C4-2B (cell line): Measurements from ENCODE around the gene SLC41A1.

Experiments used
- ZFX ChIP-seq: fragments of 450-650 bp; IDR thresholded peaks from 2 replicates; pipeline ENCODE4 v1.6.1; 2017
- TF ChIP-seq, protein P1 (sequence below): fragments of 450-650 bp; conservative IDR thresholded peaks from 2 replicates; pipeline ENCODE4 v1.5.1; 2017; ENCODE audit warnings: mild to moderate bottlenecking

DNA sequence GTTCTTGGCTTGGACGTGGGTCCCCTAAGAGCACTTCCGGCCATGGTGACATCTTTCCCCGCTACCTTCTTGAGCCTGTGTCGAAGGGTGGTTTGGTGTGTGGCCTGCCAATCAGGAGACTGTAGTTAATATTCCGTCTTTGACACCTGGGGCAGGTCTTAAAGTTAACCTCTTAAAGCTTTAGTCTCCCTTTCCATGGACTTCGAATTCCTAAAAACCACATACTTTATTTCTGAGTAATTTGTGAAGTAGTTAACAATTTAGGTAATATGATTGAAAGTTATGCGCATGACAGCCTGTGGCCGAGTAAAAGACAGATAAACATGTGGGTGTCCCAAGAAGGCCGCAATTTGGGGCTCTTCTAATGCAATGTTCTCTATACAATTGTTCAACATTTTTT is 27.6 kb downstream of the SLC41A1 start:
- TF ChIP-seq, protein P1, sequence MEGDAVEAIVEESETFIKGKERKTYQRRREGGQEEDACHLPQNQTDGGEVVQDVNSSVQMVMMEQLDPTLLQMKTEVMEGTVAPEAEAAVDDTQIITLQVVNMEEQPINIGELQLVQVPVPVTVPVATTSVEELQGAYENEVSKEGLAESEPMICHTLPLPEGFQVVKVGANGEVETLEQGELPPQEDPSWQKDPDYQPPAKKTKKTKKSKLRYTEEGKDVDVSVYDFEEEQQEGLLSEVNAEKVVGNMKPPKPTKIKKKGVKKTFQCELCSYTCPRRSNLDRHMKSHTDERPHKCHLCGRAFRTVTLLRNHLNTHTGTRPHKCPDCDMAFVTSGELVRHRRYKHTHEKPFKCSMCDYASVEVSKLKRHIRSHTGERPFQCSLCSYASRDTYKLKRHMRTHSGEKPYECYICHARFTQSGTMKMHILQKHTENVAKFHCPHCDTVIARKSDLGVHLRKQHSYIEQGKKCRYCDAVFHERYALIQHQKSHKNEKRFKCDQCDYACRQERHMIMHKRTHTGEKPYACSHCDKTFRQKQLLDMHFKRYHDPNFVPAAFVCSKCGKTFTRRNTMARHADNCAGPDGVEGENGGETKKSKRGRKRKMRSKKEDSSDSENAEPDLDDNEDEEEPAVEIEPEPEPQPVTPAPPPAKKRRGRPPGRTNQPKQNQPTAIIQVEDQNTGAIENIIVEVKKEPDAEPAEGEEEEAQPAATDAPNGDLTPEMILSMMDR, result no peak
- TF ChIP-seq ZFX, result no peak
